Epithelial cell of proximal tubule (primary cell): Measurements from ENCODE around the gene TYRO3. TPM values are rescaled to one million over a fixed set of nuclear protein-coding genes. Genes with fewer than 3 reads are reported as not detected.
A peak's percentile ranks its signal among the peaks of the same experiment; 100 is the strongest.

ENCODE experiments used
- DNase-seq: peaks from one replicate; pipeline ENCODE4 v3.0.0-alpha.2; 2011; ENCODE audit warnings: low read depth
- H3K4me3 ChIP-seq: 2 replicates; pipeline ENCODE4 v1.5.1; 2011; ENCODE audit warnings: low read depth, mild to moderate bottlenecking, low read length
- total RNA-seq: library from RNA; depleted of rRNA; stranded (reverse); fragments of >200 nt; gene quantifications from 2 replicates; pipeline ENCODE4 v1.2.3, GENCODE V29; 2015
- TF ChIP-seq, protein P1 (sequence below): conservative IDR thresholded peaks from 2 replicates; pipeline ENCODE4 v1.5.1; 2012; ENCODE audit warnings: low read depth, mild to moderate bottlenecking, low read length

TYRO3 gene
- total RNA-seq, 1 donor from 2014 or later = 2.8 TPM

DNA sequence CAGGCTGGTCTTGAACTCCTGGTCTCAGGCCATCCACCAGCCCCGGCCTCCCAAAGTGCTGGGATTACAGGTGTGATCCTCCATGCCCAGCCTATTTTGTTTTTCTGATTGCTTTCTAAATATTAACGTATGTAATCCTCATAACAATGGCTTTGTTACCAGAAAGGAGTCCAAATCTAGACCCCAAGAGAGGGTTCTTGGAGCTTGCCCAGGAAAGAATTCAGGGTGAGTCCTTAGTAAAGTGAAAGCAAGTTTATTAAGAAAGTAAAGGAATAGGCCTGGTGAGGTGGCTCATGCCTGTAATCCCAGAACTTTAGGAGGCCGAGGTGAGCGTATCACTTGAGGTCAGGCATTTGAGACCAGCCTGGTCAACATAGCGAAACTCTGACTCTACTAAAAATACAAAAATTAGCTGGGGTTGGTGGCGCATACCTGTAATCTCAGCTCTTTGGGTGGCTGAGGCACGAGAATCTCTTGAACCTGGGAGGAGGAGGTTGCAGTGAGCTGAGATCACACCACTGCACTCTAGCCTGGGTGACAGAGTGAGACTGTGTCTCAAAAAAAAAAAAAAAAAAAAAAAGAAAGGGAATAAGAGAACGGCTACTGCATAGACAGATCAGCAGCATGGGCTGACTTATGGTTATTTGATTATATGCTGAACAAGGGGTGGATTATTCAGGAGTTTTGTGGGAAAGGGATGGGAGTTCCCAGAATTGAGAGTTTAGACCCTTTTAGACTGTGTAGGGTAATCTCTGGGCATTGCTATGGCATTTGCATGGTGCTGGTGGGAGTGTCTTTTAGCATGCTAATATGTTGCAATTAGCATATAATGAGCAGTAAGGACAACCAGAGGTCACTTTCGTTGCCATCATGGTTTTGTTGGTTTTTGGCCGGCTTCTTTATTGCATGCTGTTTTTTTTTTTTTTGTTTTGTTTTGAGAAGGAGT lies 36.1 kb downstream of the TYRO3 start:
- DNase-seq = no peak
- TF ChIP-seq, protein P1, sequence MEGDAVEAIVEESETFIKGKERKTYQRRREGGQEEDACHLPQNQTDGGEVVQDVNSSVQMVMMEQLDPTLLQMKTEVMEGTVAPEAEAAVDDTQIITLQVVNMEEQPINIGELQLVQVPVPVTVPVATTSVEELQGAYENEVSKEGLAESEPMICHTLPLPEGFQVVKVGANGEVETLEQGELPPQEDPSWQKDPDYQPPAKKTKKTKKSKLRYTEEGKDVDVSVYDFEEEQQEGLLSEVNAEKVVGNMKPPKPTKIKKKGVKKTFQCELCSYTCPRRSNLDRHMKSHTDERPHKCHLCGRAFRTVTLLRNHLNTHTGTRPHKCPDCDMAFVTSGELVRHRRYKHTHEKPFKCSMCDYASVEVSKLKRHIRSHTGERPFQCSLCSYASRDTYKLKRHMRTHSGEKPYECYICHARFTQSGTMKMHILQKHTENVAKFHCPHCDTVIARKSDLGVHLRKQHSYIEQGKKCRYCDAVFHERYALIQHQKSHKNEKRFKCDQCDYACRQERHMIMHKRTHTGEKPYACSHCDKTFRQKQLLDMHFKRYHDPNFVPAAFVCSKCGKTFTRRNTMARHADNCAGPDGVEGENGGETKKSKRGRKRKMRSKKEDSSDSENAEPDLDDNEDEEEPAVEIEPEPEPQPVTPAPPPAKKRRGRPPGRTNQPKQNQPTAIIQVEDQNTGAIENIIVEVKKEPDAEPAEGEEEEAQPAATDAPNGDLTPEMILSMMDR = no peak
- H3K4me3 ChIP-seq = no peak overlapping the region

DNA sequence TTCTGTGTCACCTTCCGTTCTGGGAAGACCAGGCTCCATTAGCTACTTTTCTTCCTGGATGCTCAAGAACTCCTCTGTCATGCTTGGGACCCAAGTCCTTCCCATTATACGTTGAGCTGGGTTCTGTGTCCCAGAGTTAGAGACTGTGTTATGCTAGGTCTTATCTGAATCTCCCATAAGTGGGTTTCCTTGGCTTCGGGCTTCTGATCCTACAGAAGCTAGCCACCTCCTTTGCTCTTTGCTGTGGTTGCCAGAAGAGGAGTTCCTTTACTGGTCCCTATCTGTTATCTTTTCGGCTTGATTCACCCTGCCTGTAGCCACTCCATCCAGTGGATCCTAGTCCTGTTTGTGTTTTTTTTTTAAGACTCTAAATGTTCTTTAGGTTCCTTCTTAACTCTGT lies 38.0 kb downstream of the TYRO3 start:
- TF ChIP-seq, protein P1 = no peak
- H3K4me3 ChIP-seq = no peak overlapping the region
- no peak for DNase-seq

DNA sequence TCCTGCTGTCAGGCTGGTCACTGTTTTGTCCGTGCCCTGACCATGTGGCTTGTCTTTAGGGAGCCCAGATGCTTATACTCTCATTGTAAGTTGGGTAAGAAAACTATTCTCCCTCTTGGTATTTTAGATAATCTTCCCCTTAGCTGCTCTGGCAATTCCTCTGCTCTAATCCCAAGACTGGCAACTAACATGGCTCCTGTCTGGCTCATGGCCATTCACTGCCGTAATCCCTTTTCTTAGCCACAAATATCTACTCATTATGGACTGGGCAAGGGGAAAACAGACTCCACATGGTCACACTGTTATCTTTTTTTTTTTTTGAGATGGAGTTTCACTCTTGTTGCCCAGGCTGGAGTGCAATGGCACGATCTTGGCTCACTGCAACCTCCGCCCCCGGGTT lies 38.8 kb downstream of the TYRO3 start:
- TF ChIP-seq, protein P1 = no peak
- no peak for DNase-seq
- H3K4me3 ChIP-seq = no peak overlapping the region

GRCh38 chr15:41599061-41599460 lies 40.0 kb downstream of the TYRO3 start:
- DNase-seq = no peak
- TF ChIP-seq, protein P1 = no peak
- no peak overlapping the region for H3K4me3 ChIP-seq

DNA sequence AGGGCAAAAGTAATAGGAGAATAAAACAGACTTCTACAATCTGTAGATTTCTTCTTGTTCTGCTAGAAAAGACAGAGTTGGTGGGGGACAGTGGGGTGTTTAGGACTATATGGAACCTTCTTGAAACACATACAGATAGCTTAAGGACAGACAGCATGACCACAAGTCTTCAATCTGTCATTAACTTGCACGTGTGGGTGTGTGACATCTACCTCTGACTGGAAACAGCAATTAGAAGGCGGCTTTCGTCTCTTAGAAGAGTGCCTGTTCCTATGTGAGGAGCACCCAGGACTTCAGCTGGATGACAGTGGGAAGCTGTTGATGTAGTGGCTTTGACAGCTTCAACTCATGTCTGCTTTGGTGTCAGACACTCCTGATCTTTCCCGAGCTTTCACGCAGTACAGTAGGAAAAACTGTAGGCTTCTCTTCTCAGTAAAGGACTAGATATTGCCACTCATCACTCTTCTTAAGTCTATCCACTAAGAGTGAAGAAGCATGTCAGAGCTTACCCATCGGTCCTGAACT lies 44.5 kb downstream of the TYRO3 start:
- TF ChIP-seq, protein P1 = no peak
- no peak for DNase-seq
- H3K4me3 ChIP-seq = no peak overlapping the region

GRCh38 chr15:41603941-41604911 lies 45.2 kb downstream of the TYRO3 start:
- H3K4me3 ChIP-seq = peak overlapping the region; percentile 42
- TF ChIP-seq, protein P1 = peak; percentile 91
- DNase-seq = peak; percentile 25
